Activated B cell treated with CpG ODN at 0.5 μM for 24 hours (primary cell): Measurements from ENCODE around the gene PM20D2. TPM values are rescaled to one million over a fixed set of nuclear protein-coding genes. Genes with fewer than 3 reads are reported as not detected.

ENCODE experiments used
- ATAC-seq: fragments of 200-7000 bp; cut with Tn5 transposase; one replicate; pipeline ENCODE4 v1.10.0; 2021; ENCODE audit warnings: low read depth, mild to moderate bottlenecking, moderate library complexity
- CTCF ChIA-PET: fragments of 350-600 bp; sonication (Branson Sonifier 250); formaldehyde crosslinking; loops from one replicate; lab custom pipeline; 2021; ENCODE audit warnings: antibody characterized with exemption; lab: Charles Lee
- POLR2A ChIA-PET: fragments of 350-600 bp; sonication (Branson Sonifier 250); formaldehyde crosslinking; loops from one replicate; lab custom pipeline; 2021; ENCODE audit warnings: antibody characterized with exemption; lab: Charles Lee
- DNase-seq: peaks from one replicate; pipeline ENCODE4 v3.0.0; 2022
- H3K27ac Mint-ChIP-seq: one replicate; pipeline ENCODE4 v1.8.0; 2020; ENCODE audit warnings: mixed read lengths
- H3K27me3 Mint-ChIP-seq: one replicate; pipeline ENCODE4 v1.8.0; 2021; ENCODE audit warnings: mixed read lengths
- H3K36me3 Mint-ChIP-seq: one replicate; pipeline ENCODE4 v1.8.0; 2021; ENCODE audit warnings: low read depth, mixed read lengths
- H3K4me1 Mint-ChIP-seq: one replicate; pipeline ENCODE4 v1.8.0; 2021; ENCODE audit warnings: mixed read lengths
- H3K4me3 Mint-ChIP-seq: one replicate; pipeline ENCODE4 v1.8.0; 2020; ENCODE audit warnings: mild to moderate bottlenecking, mixed read lengths
- H3K9me3 Mint-ChIP-seq: one replicate; pipeline ENCODE4 v1.8.0; 2020; ENCODE audit warnings: mixed read lengths
- CTCF ChIP-seq: fragments of 200-600 bp; IDR thresholded peaks from one replicate; pipeline ENCODE4 v1.8.0; 2022; ENCODE audit warnings: antibody characterized with exemption, mild to moderate bottlenecking
- intact Hi-C: fragments of 100-400 bp; cut with micrococcal nuclease; formaldehyde crosslinking; loops from one replicate; pipeline ENCODE4 v1.15.1; 2024
- total RNA-seq: library from RNA; stranded (reverse); gene quantifications from 2 replicates; pipeline ENCODE4 v1.2.3, GENCODE V29; 2022

Gene PM20D2
- total RNA-seq, 1 donor from 2014 or later: 11.6 TPM

GRCh38 chr6:89154131-89154530 is 8.3 kb downstream of the PM20D2 start:
- POLR2A ChIA-PET: interaction anchor here (1.3 to 2.0 kb wide), 2 partner anchors 8 to 75 kb away, joined by 3 to 6 read pairs; partner anchors contain the start of gene PM20D2
- Mint-ChIP-seq H3K27me3 (no peaks in the 10 kb centered on the region), H3K9me3 (no peaks in the 10 kb centered on the region), H3K36me3 (peaks cover 47% of the 10 kb centered on the region), H3K4me3 (no peak overlapping the region), H3K27ac (no peak overlapping the region), H3K4me1 (no peaks in the 10 kb centered on the region)
- no peak for TF ChIP-seq CTCF
- ATAC-seq (no peak), DNase-seq (no peak)
- intact Hi-C loops: no loop called here
- CTCF ChIA-PET: no interaction called here

GRCh38 chr6:89160331-89161092 is 14.7 kb downstream of the PM20D2 start:
- Mint-ChIP-seq H3K36me3 (peaks cover 62% of the 10 kb centered on the region), H3K27ac (no peak overlapping the region), H3K27me3 (no peaks in the 10 kb centered on the region), H3K4me1 (no peaks in the 10 kb centered on the region), H3K9me3 (no peaks in the 10 kb centered on the region), H3K4me3 (no peak overlapping the region)
- TF ChIP-seq CTCF: no peak
- no peak for DNase-seq
- CTCF ChIA-PET: no interaction called here
- intact Hi-C loops: no loop called here
- no peak for ATAC-seq
- POLR2A ChIA-PET: interaction anchor here (1.2 kb wide), 1 partner anchor 15 kb away, joined by 4 read pairs; the partner anchor contains the start of gene PM20D2

GRCh38 chr6:89161326-89162046 is 15.6 kb downstream of the PM20D2 start:
- no peaks in the 10 kb centered on the region for H3K27me3 Mint-ChIP-seq
- no peak overlapping the region for H3K27ac Mint-ChIP-seq
- no peak for TF ChIP-seq CTCF
- H3K4me3 Mint-ChIP-seq: no peak overlapping the region
- H3K9me3 Mint-ChIP-seq: no peaks in the 10 kb centered on the region
- no peaks in the 10 kb centered on the region for H3K4me1 Mint-ChIP-seq
- ChIA-PET CTCF (no interaction called here), POLR2A (no interaction called here)
- DNase-seq (no peak), ATAC-seq (no peak)
- peaks cover 58% of the 10 kb centered on the region for H3K36me3 Mint-ChIP-seq
- intact Hi-C loops: no loop called here

- H3K36me3 Mint-ChIP-seq: peaks cover 56% of the 10 kb centered on the region
- ATAC-seq (no peak), DNase-seq (no peak)
- CTCF ChIA-PET: no interaction called here
- no peak overlapping the region for H3K4me3 Mint-ChIP-seq
- no peaks in the 10 kb centered on the region for H3K9me3 Mint-ChIP-seq
- no peak for TF ChIP-seq CTCF
- POLR2A ChIA-PET: no interaction called here
- H3K27me3 Mint-ChIP-seq: no peaks in the 10 kb centered on the region
- no peaks in the 10 kb centered on the region for H3K4me1 Mint-ChIP-seq
- intact Hi-C loops: no loop called here
- H3K27ac Mint-ChIP-seq: no peak overlapping the region
Measured at GRCh38 chr6:89162047-89162371, 16.2 kb downstream of the PM20D2 start.

GRCh38 chr6:89172131-89172530 is 26.3 kb downstream of the PM20D2 start:
- Mint-ChIP-seq H3K27ac (no peak overlapping the region), H3K36me3 (no peaks in the 10 kb centered on the region), H3K9me3 (no peaks in the 10 kb centered on the region), H3K4me3 (no peak overlapping the region), H3K27me3 (no peaks in the 10 kb centered on the region), H3K4me1 (no peaks in the 10 kb centered on the region)
- POLR2A ChIA-PET: no interaction called here
- CTCF ChIA-PET: no interaction called here
- TF ChIP-seq CTCF: no peak
- intact Hi-C loops: no loop called here
- DNase-seq (no peak), ATAC-seq (no peak)
